K562 (cell line): ENCODE measurements around the gene C1QTNF12. TPM values are rescaled to one million over a fixed set of nuclear protein-coding genes. Genes with fewer than 3 reads are reported as not detected.

Experiments
- ASH1L ChIP-seq: fragments of 450-650 bp; IDR thresholded peaks from 2 replicates; pipeline ENCODE4 v1.6.1; 2018; ENCODE audit warnings: borderline replicate concordance, mild to moderate bottlenecking, low read depth; ENCODE audit not compliant: partially characterized antibody
- BCL6 ChIP-seq: fragments of 250-450 bp; sonication (Bioruptor Pico); IDR thresholded peaks from 2 replicates; pipeline ENCODE4 v1.4.0; 2020
- CBX3 ChIP-seq, 2 experiments: IDR thresholded peaks; 1 replicate in 1 of 2; 2 replicates in 1 of 2; pipeline ENCODE4 v1.6.1; 2012; ENCODE audit warnings: inconsistent platforms in 2 of 2, low read length in 2 of 2, borderline replicate concordance in 1 of 2, control low read depth in 1 of 2
- FOXP1 ChIP-seq: sonication (generic); formaldehyde crosslinking; IDR thresholded peaks from 2 replicates; pipeline ENCODE4 v1.8.0; 2022; ENCODE audit warnings: mild to moderate bottlenecking, missing genetic modification reagents
- GABPB1 ChIP-seq: sonication (generic); formaldehyde crosslinking; IDR thresholded peaks from 2 replicates; pipeline ENCODE4 v1.8.0; 2022; ENCODE audit warnings: mild to moderate bottlenecking, missing genetic modification reagents
- HNRNPLL ChIP-seq: fragments of 200-400 bp; formaldehyde crosslinking; IDR thresholded peaks from 2 replicates; pipeline ENCODE4 v1.6.1; 2017; ENCODE audit warnings: low read length, low read depth, mild to moderate bottlenecking; ENCODE audit not compliant: poor library complexity, severe bottlenecking
- ILF3 ChIP-seq: fragments of 450-650 bp; IDR thresholded peaks from 2 replicates; pipeline ENCODE4 v1.6.1; 2018; ENCODE audit warnings: antibody characterized with exemption, mild to moderate bottlenecking, moderate library complexity, borderline replicate concordance
- PCBP2 ChIP-seq: fragments of 200-400 bp; formaldehyde crosslinking; IDR thresholded peaks from 2 replicates; pipeline ENCODE4 v1.6.1; 2018; ENCODE audit warnings: low read length, low read depth, mild to moderate bottlenecking, moderate library complexity; ENCODE audit not compliant: poor library complexity, severe bottlenecking
- POLR2G ChIP-seq: fragments of 200-400 bp; formaldehyde crosslinking; IDR thresholded peaks from 2 replicates; pipeline ENCODE4 v1.6.1; 2017; ENCODE audit warnings: low read depth, mild to moderate bottlenecking, antibody characterized with exemption, low read length, moderate library complexity
- POLR2H ChIP-seq: IDR thresholded peaks from 2 replicates; pipeline ENCODE4 v1.6.1; 2016; ENCODE audit warnings: missing genetic modification characterization, low read depth, mild to moderate bottlenecking, control low read depth, missing compliant biosample characterization, moderate library complexity
- RAD51 ChIP-seq: fragments of 450-650 bp; IDR thresholded peaks from 2 replicates; pipeline ENCODE4 v1.7.1; 2016; ENCODE audit warnings: low read depth, mild to moderate bottlenecking, borderline replicate concordance
- SRSF1 ChIP-seq: fragments of 200-400 bp; formaldehyde crosslinking; IDR thresholded peaks from 2 replicates; pipeline ENCODE4 v1.6.1; 2017; ENCODE audit warnings: mild to moderate bottlenecking, low read depth, low read length, moderate library complexity
- STAT5A ChIP-seq: IDR thresholded peaks from 2 replicates; pipeline ENCODE4 v1.6.1; 2012; ENCODE audit warnings: low read length, inconsistent platforms, borderline replicate concordance
- ZC3H11A ChIP-seq: IDR thresholded peaks from 2 replicates; pipeline ENCODE4 v1.6.1; 2012; ENCODE audit warnings: low read depth, low read length, improper control_type of control experiment
- ZNF668 ChIP-seq: fragments of 250-450 bp; sonication (Bioruptor Pico); IDR thresholded peaks from 2 replicates; pipeline ENCODE4 v1.8.0; 2022; ENCODE audit warnings: mild to moderate bottlenecking, inconsistent platforms
- ZNF699 ChIP-seq: fragments of 250-450 bp; sonication (Bioruptor Pico); IDR thresholded peaks from 2 replicates; pipeline ENCODE4 v1.8.0; 2021; ENCODE audit warnings: mild to moderate bottlenecking, moderate library complexity; ENCODE audit not compliant: insufficient replicate concordance
- polyA plus RNA-seq, 8 experiments: library from polyadenylated mRNA; depleted of rRNA in 4 of 8; stranded (reverse) in 5 of 8; unstranded in 3 of 8; fragments of >200 nt; fragmentation: Nextera tagmentation in 2 of 8; fragmentation: Illumina TruSeq in 1 of 8; extraction: Ambion mirVana in 2 of 8; extraction: Trizol in 1 of 8; gene quantifications; 2 replicates each; pipeline versions ENCODE4 v1.2.1 to v1.2.3, GENCODE V29; 2011 to 2014; ENCODE audit warnings: inconsistent platforms in 1 of 8, missing spikeins in 1 of 8
- total RNA-seq, 7 experiments: library from RNA; depleted of rRNA in 6 of 7; stranded (reverse); fragments of >200 nt in 6 of 7; fragmentation: Illumina TruSeq in 2 of 7; extraction: Trizol in 2 of 7; gene quantifications; 2 replicates each; pipeline versions ENCODE4 v1.2.1 to v1.2.3, GENCODE V29; 2011 to 2021; ENCODE audit warnings: low replicate concordance in 1 of 7
- TF ChIP-seq, protein P1 (sequence below): fragments of 450-650 bp; conservative IDR thresholded peaks from 2 replicates; pipeline ENCODE4 v1.6.1; 2016; ENCODE audit warnings: missing genetic modification characterization, low read depth, mild to moderate bottlenecking, missing compliant biosample characterization, moderate library complexity
- TF ChIP-seq, protein P2 (sequence below): sonication (generic); formaldehyde crosslinking; IDR thresholded peaks from 2 replicates; pipeline ENCODE4 v1.8.1; 2023; ENCODE audit warnings: mild to moderate bottlenecking, missing genetic modification reagents
- TF ChIP-seq, protein P3 (sequence below): sonication (generic); formaldehyde crosslinking; IDR thresholded peaks from 2 replicates; pipeline ENCODE4 v1.8.0; 2022; ENCODE audit warnings: mild to moderate bottlenecking, missing genetic modification reagents

C1QTNF12 gene
- total and polyA plus RNA-seq, 9 of the 15 experiments (the other 6 are each of a cell fraction or from before 2014, with no cell fraction given) = 0.11 to 4.3 (median 0.93) TPM; not detected in 3

DNA sequence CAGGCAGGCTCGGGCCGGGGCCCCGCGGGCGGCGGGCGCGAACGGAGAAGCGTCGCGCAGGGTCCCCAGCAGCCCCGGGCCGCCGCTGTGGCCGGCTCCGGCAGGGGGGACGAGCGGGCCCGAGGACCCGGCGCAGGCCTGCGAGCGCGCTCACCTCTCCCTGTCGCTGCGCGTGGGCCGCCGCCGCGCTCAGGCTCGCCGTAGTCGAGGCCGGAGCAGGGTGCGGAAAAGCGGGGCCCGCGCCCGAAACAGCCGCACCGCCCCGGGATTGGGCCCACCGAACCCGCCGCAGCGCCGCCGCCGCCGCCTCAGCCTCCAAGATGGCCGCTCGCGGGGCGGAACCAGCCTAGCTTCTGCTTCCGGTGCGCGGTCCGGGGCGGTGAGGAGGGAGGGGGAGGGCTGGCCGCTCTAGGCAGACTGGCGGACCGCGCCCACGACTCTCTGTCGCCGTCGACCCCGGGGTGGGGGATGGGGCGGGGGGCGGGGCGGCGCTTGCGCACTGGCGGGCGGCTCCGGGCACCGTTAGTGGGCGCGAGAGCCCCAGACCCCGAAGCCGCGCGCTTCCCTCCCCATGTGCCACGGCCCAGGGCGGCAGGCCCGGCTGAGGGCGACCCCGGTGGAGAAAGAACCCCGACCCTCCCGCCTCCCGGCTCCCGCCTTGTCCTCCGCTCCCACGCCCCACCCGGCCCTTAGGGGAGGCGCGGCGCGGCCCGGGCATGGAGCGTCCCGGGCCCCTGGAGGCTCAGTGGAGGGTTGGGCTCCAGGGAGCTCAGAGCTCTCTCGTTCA is 27.2 kb upstream of the C1QTNF12 start, which contains the start of gene UBE2J2 (continued):
- TF ChIP-seq FOXP1 (CRISPR knock-in tag) = peak; percentile 51; the same call in 1 of the 2 replicates
- TF ChIP-seq, protein P1, sequence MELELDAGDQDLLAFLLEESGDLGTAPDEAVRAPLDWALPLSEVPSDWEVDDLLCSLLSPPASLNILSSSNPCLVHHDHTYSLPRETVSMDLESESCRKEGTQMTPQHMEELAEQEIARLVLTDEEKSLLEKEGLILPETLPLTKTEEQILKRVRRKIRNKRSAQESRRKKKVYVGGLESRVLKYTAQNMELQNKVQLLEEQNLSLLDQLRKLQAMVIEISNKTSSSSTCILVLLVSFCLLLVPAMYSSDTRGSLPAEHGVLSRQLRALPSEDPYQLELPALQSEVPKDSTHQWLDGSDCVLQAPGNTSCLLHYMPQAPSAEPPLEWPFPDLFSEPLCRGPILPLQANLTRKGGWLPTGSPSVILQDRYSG = no peak
- TF ChIP-seq ZC3H11A = no peak
- TF ChIP-seq ZNF668 (CRISPR knock-in tag) = no peak
- no peak for TF ChIP-seq BCL6 (CRISPR knock-in tag)
- TF ChIP-seq PCBP2 = no peak
- no peak for TF ChIP-seq HNRNPLL
- TF ChIP-seq RAD51 = no peak
- TF ChIP-seq, protein P2, sequence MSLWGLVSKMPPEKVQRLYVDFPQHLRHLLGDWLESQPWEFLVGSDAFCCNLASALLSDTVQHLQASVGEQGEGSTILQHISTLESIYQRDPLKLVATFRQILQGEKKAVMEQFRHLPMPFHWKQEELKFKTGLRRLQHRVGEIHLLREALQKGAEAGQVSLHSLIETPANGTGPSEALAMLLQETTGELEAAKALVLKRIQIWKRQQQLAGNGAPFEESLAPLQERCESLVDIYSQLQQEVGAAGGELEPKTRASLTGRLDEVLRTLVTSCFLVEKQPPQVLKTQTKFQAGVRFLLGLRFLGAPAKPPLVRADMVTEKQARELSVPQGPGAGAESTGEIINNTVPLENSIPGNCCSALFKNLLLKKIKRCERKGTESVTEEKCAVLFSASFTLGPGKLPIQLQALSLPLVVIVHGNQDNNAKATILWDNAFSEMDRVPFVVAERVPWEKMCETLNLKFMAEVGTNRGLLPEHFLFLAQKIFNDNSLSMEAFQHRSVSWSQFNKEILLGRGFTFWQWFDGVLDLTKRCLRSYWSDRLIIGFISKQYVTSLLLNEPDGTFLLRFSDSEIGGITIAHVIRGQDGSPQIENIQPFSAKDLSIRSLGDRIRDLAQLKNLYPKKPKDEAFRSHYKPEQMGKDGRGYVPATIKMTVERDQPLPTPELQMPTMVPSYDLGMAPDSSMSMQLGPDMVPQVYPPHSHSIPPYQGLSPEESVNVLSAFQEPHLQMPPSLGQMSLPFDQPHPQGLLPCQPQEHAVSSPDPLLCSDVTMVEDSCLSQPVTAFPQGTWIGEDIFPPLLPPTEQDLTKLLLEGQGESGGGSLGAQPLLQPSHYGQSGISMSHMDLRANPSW (CRISPR knock-in tag) = 0 out of 2 replicates have a peak, but pooled peaks have one; percentile 15
- no peak for TF ChIP-seq ASH1L
- TF ChIP-seq, protein P3, sequence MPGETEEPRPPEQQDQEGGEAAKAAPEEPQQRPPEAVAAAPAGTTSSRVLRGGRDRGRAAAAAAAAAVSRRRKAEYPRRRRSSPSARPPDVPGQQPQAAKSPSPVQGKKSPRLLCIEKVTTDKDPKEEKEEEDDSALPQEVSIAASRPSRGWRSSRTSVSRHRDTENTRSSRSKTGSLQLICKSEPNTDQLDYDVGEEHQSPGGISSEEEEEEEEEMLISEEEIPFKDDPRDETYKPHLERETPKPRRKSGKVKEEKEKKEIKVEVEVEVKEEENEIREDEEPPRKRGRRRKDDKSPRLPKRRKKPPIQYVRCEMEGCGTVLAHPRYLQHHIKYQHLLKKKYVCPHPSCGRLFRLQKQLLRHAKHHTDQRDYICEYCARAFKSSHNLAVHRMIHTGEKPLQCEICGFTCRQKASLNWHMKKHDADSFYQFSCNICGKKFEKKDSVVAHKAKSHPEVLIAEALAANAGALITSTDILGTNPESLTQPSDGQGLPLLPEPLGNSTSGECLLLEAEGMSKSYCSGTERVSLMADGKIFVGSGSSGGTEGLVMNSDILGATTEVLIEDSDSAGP (CRISPR knock-in tag) = no peak
- TF ChIP-seq ZNF699 (CRISPR knock-in tag) = no peak
- TF ChIP-seq GABPB1 (CRISPR knock-in tag) = peak; percentile 94
- TF ChIP-seq CBX3 (IDR thresholded peaks at IDR 0.05; ENCODE audit: borderline replicate concordance in 1 of 2, low read length in 2 of 2) = no peak
- no peak for TF ChIP-seq STAT5A
- TF ChIP-seq SRSF1 = no peak
- TF ChIP-seq ILF3 = no peak
- no peak for TF ChIP-seq POLR2H (tag)
- peak; percentile 88 for TF ChIP-seq POLR2G
